Cardiac fibroblast (primary cell): ENCODE results near the gene RALA.
A peak's percentile ranks its signal among the peaks of the same experiment; 100 is the strongest.

Experiments used
- DNase-seq, 2 donors: peaks; one replicate each; pipeline versions ENCODE4 v3.0.0 to v3.0.0-alpha.2; 2010; ENCODE audit warnings: low read depth in 2 of 2
- H3K4me3 ChIP-seq, 2 donors: replicated peaks in 1 of 2; 1 replicate in 1 of 2; 2 replicates in 1 of 2; pipeline ENCODE4 v1.5.1; 2011; ENCODE audit warnings: low read depth in 2 of 2, low read length in 2 of 2, mild to moderate bottlenecking in 2 of 2, moderate library complexity in 1 of 2
- TF ChIP-seq, protein P1 (sequence below): IDR thresholded peaks from one replicate; pipeline ENCODE4 v1.5.1; 2011; ENCODE audit warnings: low read depth, mild to moderate bottlenecking, low read length, inconsistent platforms

RALA gene, protein sequence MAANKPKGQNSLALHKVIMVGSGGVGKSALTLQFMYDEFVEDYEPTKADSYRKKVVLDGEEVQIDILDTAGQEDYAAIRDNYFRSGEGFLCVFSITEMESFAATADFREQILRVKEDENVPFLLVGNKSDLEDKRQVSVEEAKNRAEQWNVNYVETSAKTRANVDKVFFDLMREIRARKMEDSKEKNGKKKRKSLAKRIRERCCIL

GRCh38 chr7:39623047-39623731 lies at the start of gene RALA:
Gene RALA (plus strand): TSS chr7:39623572. CDS start chr7:39686668, 63,096 bp downstream.
- H3K4me3 ChIP-seq = peak within 1 kb of the TSS; percentile 77 to 82
- peak; percentile 96 to 97 for DNase-seq
- TF ChIP-seq, protein P1, sequence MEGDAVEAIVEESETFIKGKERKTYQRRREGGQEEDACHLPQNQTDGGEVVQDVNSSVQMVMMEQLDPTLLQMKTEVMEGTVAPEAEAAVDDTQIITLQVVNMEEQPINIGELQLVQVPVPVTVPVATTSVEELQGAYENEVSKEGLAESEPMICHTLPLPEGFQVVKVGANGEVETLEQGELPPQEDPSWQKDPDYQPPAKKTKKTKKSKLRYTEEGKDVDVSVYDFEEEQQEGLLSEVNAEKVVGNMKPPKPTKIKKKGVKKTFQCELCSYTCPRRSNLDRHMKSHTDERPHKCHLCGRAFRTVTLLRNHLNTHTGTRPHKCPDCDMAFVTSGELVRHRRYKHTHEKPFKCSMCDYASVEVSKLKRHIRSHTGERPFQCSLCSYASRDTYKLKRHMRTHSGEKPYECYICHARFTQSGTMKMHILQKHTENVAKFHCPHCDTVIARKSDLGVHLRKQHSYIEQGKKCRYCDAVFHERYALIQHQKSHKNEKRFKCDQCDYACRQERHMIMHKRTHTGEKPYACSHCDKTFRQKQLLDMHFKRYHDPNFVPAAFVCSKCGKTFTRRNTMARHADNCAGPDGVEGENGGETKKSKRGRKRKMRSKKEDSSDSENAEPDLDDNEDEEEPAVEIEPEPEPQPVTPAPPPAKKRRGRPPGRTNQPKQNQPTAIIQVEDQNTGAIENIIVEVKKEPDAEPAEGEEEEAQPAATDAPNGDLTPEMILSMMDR = no peak

GRCh38 chr7:39574673-39575349 lies 48.6 kb upstream of the RALA start:
- H3K4me3 ChIP-seq = no peak overlapping the region
- no peak for DNase-seq
- TF ChIP-seq, protein P1 = no peak

DNA sequence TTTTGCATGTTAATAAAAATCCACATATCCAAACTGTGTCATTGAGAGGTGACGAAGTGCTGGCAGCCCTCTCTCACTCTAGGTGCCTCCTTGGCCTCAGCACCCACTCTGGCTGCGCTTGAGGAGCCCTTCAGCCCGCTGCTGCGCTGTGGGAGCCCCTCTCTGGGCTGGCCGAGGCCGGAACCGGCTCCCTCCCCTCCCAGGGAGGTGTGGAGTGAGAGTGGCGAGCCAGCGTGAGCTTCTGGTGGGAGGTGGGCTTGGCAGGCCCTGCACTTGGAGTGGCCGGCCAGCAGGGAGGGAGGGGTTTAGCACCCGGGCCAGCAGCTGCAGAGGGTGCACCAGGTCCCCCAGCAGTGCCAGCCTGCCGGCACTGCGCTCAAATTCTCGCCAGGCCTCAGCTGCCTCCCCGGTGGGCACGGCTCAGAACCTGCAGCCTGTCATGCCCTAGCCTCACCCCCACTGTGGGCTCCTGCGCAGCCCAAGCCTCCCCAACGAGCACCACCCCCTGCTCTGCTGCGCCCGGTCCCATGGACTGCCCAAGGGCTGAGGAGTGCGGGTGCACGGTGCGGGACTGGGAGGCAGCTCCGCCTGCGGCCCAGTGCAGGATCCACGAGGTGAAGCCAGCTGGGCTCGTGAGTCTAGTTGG lies 46.0 kb upstream of the RALA start:
- DNase-seq = no peak
- TF ChIP-seq, protein P1 = no peak
- H3K4me3 ChIP-seq = no peak overlapping the region

DNA sequence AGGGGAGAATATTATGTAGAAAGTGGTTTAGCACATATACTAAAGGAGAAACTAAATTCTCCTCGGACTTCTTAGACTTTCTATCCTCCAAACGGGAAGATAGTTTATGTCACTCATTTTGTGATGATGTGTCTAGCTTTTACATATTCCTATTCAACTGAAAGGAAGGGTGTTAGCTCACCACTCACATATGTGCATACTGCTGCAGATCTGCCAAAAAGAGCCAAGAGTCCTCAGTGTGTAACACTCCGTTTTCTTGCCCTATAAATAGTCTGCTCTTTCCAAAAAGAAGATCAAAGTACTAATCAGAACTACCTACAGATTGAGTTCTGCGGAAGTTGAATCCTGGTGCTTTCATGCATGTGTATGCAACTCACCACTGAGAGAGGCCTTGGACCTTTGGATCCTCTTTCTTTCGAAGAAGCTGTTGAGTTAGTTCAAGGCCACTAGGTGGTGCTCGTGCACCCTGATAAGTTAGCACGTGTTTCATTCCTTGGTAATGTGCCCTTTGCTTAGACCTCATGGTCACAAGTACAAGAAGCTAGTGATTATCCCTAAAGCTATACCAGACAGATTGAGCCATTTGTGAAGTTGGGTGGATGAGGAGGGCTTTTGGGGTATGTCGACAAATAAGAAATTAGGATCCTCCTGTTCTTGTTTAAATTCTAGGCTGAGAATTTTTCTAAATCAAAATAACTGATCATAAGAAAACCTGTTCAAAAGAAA lies 43.1 kb upstream of the RALA start:
- TF ChIP-seq, protein P1 = peak; percentile 72
- H3K4me3 ChIP-seq = no peak overlapping the region
- peak; percentile 97 to 98 for DNase-seq

DNA sequence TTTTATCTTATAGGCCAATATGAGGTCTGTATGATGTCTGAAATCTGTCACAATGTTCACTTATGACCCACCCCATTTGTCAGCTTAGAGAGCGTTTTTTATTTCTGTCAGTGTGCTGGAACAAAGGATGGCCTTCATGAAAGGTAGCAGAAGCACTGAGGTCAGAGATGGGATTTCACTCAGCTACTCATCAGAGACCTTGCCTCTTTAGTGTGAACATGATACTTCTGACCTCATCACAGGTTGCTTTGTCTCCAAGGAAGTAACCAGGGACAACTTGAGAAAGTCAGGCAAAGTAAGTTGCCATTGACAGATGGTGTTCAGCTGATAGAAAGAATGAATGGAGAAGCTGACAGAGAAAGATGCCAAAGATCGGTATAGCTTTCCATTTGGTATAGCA lies 40.8 kb upstream of the RALA start:
- no peak overlapping the region for H3K4me3 ChIP-seq
- TF ChIP-seq, protein P1 = no peak
- DNase-seq = no peak

- DNase-seq = no peak
- no peak overlapping the region for H3K4me3 ChIP-seq
- TF ChIP-seq, protein P1 = no peak
Measured at GRCh38 chr7:39583539-39583938, 39.8 kb upstream of the RALA start.
